ENCODE results near the gene SEPTIN2. TPM values are rescaled to one million over a fixed set of nuclear protein-coding genes. Genes with fewer than 3 reads are reported as not detected.

SEPTIN2 gene
- polyA plus RNA-seq (324 to 644 TPM (median 510 TPM) in 3 replicates), polyA minus RNA-seq (305 to 502 TPM (median 363 TPM) in 3 replicates)
- polyA plus RNA-seq (2011; ENCODE audit: low read depth), result 185 TPM
- polyA plus RNA-seq (2011; cell fraction: cytosol; rRNA removed), result 277 and 576 TPM in 2 replicates
- polyA plus RNA-seq (2011; cell fraction: nucleus; rRNA removed), result 398 and 533 TPM in 2 replicates
- 94.9 and 264 TPM in 2 replicates for polyA plus RNA-seq (2012; ENCODE audit: low replicate concordance)
- polyA minus RNA-seq (2011; cell fraction: cytosol; rRNA and poly(A)+ RNA removed), result 194 TPM
- 150 and 330 TPM in 2 replicates for polyA minus RNA-seq (2011; cell fraction: nucleus; rRNA and poly(A)+ RNA removed)

DNA sequence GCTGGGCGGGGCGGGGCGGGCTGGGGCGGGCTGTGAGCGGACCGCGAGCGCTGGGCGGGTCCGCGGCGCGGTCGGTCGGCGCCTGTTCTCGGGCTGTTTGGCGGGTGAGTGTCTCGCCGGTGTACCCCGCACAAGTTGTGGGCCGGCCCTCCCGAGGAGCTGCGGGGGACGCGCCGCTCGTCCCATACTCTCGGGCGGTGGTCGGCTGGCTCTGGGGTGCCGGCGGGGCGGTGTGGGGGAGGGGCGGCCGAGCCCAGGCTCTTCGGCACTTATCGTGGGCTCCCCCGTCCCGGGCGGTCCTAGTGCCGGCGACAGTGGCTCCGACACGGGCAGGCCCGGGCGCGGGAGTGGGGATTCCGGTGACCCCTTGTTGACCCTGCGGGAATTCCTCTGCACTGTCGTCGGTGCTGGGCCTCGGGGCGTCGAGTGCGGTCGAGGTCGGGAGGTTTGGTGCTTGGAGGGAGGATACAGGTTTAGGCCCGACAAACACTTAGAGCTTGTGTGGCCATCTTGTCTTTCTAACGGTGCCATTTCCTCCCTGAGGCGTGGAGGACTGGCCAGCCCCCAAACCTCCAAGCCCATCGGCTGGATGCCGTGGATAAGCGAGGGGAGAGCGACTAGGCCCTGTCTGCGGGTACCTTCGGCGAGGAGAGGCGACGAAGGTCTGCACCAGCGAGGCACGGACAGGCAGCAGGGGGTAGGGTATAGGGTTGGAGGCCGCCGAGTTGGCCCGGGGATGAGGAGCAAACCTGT lies at the start of gene SEPTIN2:
TSS of gene SEPTIN2 (plus strand) at position 47 of the 753 bp plus-strand sequence. CDS start 8,308 bp downstream, outside the sequence.
- peaks cover 21% of the 10 kb centered on the region for H4K20me1 ChIP-seq (ENCODE audit: control insufficient read depth, extremely low read depth, insufficient read depth, low read length)
- H3K4me2 ChIP-seq (ENCODE audit: control insufficient read depth, extremely low read depth, insufficient read depth, low read depth, low read length), result peak within 1 kb of the TSS; percentile 99
- H2AFZ ChIP-seq (ENCODE audit: control insufficient read depth, low read length), result peak within 1 kb of the TSS; percentile 98
- DNase-seq (ENCODE audit: low read depth, low spot score) (no peak), FAIRE-seq (no peak)
- peaks cover 56% of the 10 kb centered on the region for H3K4me1 ChIP-seq (ENCODE audit: control insufficient read depth, extremely low read depth, insufficient read depth, low read length)
- H3K9ac ChIP-seq (ENCODE audit: control insufficient read depth, extremely low read depth, insufficient read depth, low read length), result peak within 1 kb of the TSS; percentile 100
- peaks cover 92% of the 10 kb centered on the region for H3K79me2 ChIP-seq (ENCODE audit: control insufficient read depth, insufficient read depth, low read length)
- dilution Hi-C loops (cut with MboI; ENCODE audit: extremely low pct_ligation_motif_present, low sequenced_read_pairs), result no loop called here
- peak within 1 kb of the TSS; percentile 100 for H3K27ac ChIP-seq (ENCODE audit: control insufficient read depth, insufficient read depth, low read length)
- H3K4me3 ChIP-seq (ENCODE audit: control insufficient read depth in 2 of 3, extremely low read depth in 1 of 3, insufficient read depth in 2 of 3, low read depth in 1 of 3, low read length in 3 of 3), result peak within 1 kb of the TSS; percentile 86 to 100 (median 89)
- H3K9me1 ChIP-seq (ENCODE audit: control insufficient read depth, extremely low read depth, insufficient read depth, low read length), result peaks cover 4% of the 10 kb centered on the region
- TF ChIP-seq EZH2 (IDR thresholded peaks at IDR 0.05; ENCODE audit: low read length), result no peak
- no peak for TF ChIP-seq CTCF (optimal IDR thresholded peaks at IDR 0.05 in 1 of 3, IDR thresholded peaks at IDR 0.05 in 1 of 3, conservative IDR thresholded peaks at IDR 0.05 in 1 of 3; ENCODE audit: extremely low read depth in 1 of 3, insufficient read depth in 2 of 3, low read length in 3 of 3)
- no peaks in the 10 kb centered on the region for H3K9me3 ChIP-seq (ENCODE audit: control insufficient read depth, low read depth, low read length)
- H3K36me3 ChIP-seq (ENCODE audit: control insufficient read depth in 2 of 2, extremely low read depth in 1 of 2, insufficient read depth in 2 of 2, low read length in 2 of 2), result peaks cover 0 to 15% of the 10 kb centered on the region in 2 experiments
- no peaks in the 10 kb centered on the region for H3K27me3 ChIP-seq (ENCODE audit: control insufficient read depth, extremely low read depth, insufficient read depth, low read length)

DNA sequence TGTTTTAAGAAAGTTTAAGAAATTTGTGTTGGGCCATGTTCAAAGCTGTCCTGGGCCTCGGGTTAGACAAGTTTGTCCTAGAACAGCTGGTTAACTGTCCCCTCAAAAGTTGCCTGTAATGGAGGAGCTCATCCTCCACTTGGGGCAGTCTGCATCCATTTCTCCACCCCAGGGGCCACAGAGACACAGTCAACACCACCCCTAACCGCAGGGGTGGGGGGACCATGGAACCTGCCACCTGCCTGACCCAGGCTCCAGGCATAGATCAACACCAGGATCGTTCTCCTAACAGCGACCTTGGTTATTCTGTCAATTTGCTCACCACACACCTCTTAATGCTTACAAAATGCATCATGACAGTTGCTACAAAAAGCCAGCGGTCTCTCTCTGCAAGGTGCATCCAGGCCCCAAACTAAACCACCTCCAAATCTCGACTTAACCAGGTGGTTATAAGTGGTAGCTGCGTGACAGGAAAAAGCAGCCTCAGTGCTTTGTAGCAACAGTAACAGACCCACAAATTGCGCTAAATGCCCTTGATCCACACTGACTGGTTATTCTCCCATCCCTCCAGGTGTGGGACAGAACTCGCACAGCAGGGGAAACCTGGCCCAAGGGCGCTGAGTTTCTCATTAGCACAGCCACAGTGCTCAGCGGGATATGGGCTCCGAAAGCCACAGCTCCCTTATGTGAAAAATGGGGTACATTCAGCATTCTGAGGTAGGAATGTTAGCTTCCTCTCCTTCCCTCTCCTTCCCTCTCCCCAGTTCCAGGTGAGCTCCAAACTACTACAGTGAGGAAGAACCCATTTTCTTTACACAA lies 48.3 kb upstream of the SEPTIN2 start:
- Histone ChIP-seq H3K27me3 (ENCODE audit: control insufficient read depth, extremely low read depth, insufficient read depth, low read length) (no peaks in the 10 kb centered on the region), H3K27ac (ENCODE audit: control insufficient read depth, insufficient read depth, low read length) (no peak overlapping the region), H3K4me3 (ENCODE audit: control insufficient read depth in 2 of 3, extremely low read depth in 1 of 3, insufficient read depth in 2 of 3, low read depth in 1 of 3, low read length in 3 of 3) (no peak overlapping the region), H3K9ac (ENCODE audit: control insufficient read depth, extremely low read depth, insufficient read depth, low read length) (no peak overlapping the region), H2AFZ (ENCODE audit: control insufficient read depth, low read length) (no peak overlapping the region), H3K4me2 (ENCODE audit: control insufficient read depth, extremely low read depth, insufficient read depth, low read depth, low read length) (no peak overlapping the region), H3K79me2 (ENCODE audit: control insufficient read depth, insufficient read depth, low read length) (peaks cover 84% of the 10 kb centered on the region), H3K9me3 (ENCODE audit: control insufficient read depth, low read depth, low read length) (no peaks in the 10 kb centered on the region), H3K9me1 (ENCODE audit: control insufficient read depth, extremely low read depth, insufficient read depth, low read length) (peaks cover 12% of the 10 kb centered on the region), H3K4me1 (ENCODE audit: control insufficient read depth, extremely low read depth, insufficient read depth, low read length) (peaks cover 25% of the 10 kb centered on the region), H3K36me3 (ENCODE audit: control insufficient read depth in 2 of 2, extremely low read depth in 1 of 2, insufficient read depth in 2 of 2, low read length in 2 of 2) (peaks cover 39 to 45% of the 10 kb centered on the region in 2 experiments), H4K20me1 (ENCODE audit: control insufficient read depth, extremely low read depth, insufficient read depth, low read length) (peaks cover 45% of the 10 kb centered on the region)
- dilution Hi-C loops (cut with MboI; ENCODE audit: extremely low pct_ligation_motif_present, low sequenced_read_pairs), result no loop called here
- TF ChIP-seq EZH2 (IDR thresholded peaks at IDR 0.05; ENCODE audit: low read length) (no peak), CTCF (optimal IDR thresholded peaks at IDR 0.05 in 1 of 3, IDR thresholded peaks at IDR 0.05 in 1 of 3, conservative IDR thresholded peaks at IDR 0.05 in 1 of 3; ENCODE audit: extremely low read depth in 1 of 3, insufficient read depth in 2 of 3, low read length in 3 of 3) (peak in 1 of 3 experiments; percentile 14)
- DNase-seq (ENCODE audit: low read depth, low spot score), result no peak
- FAIRE-seq, result no peak
